Neural progenitor cell (in vitro differentiated cells): ENCODE results near the gene ABAT.

ENCODE experiments used
- EZH2phosphoT487 ChIP-seq: fragments of 200-600 bp; sonication (generic); IDR thresholded peaks from 2 replicates; pipeline ENCODE4 v1.6.1; 2017; ENCODE audit warnings: antibody characterized with exemption
- TF ChIP-seq, protein P1 (sequence below): fragments of 200-600 bp; sonication (generic); IDR thresholded peaks from 2 replicates; pipeline ENCODE4 v1.5.1; 2017; ENCODE audit warnings: antibody characterized with exemption, mild to moderate bottlenecking

DNA sequence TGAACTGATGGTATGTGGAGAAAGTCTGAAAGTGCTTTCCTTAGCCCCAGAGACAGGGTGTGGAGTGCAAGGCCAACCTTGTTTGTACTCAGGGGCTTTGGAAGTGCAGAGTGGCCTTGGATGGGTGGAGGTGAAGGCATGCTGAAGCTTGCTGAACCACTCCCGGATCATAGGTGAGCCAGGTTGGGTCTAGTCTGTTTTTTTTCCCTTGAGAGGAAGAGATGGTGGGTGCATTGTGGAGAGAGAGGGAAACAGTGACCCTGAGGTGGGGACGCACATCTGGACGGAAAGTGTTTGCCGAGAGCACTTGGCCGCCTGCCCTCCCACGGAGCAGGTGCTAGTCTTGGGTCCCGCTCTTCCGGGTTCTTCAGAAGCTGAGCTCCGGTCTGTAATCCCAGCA is 12.5 kb downstream of the ABAT start:
- TF ChIP-seq, protein P1, sequence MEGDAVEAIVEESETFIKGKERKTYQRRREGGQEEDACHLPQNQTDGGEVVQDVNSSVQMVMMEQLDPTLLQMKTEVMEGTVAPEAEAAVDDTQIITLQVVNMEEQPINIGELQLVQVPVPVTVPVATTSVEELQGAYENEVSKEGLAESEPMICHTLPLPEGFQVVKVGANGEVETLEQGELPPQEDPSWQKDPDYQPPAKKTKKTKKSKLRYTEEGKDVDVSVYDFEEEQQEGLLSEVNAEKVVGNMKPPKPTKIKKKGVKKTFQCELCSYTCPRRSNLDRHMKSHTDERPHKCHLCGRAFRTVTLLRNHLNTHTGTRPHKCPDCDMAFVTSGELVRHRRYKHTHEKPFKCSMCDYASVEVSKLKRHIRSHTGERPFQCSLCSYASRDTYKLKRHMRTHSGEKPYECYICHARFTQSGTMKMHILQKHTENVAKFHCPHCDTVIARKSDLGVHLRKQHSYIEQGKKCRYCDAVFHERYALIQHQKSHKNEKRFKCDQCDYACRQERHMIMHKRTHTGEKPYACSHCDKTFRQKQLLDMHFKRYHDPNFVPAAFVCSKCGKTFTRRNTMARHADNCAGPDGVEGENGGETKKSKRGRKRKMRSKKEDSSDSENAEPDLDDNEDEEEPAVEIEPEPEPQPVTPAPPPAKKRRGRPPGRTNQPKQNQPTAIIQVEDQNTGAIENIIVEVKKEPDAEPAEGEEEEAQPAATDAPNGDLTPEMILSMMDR, result no peak
- TF ChIP-seq EZH2phosphoT487, result no peak
